OCI-LY7 (cell line): ENCODE results near the gene PRKD1.

Experiments used
- CTCF ChIP-seq: fragments of 200-600 bp; sonication (generic); conservative IDR thresholded peaks from 2 replicates; pipeline ENCODE4 v1.5.1; 2014; ENCODE audit warnings: mild to moderate bottlenecking, antibody characterized with exemption, low read length, moderate library complexity, mixed read lengths
- EZH2phosphoT487 ChIP-seq: fragments of 200-600 bp; sonication (generic); IDR thresholded peaks from 2 replicates; pipeline ENCODE4 v1.6.1; 2018; ENCODE audit warnings: low read depth, borderline replicate concordance, mild to moderate bottlenecking, mixed run types, antibody characterized with exemption, low read length, moderate library complexity, mixed read lengths

DNA sequence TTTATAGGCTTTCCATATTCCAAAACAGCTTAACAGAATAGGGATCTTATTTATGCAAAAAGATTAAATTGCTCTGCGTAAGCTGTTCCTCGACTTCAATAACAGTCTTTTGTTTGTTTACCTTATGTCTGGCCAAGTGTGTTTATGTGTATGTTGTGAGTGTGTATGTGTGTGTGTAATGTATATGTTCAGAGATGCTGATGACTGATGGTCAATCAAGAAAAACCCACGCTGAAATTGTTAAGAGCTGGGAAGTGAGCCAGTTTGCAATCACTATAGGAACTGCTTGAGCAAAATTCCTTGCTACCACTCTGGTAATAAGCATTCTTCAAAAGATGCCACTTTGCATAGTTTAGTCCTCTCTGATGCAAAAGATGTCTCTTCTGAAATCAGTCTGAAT, 59.6 kb downstream of the PRKD1 start:
- TF ChIP-seq CTCF (no peak), EZH2phosphoT487 (no peak)
